MM.1S (cell line): ENCODE measurements around the gene GATM.

Experiments used
- DNase-seq: peaks from one replicate; pipeline ENCODE4 v3.0.0-alpha.2; 2015
- H2AFZ ChIP-seq: fragments of 300-600 bp; sonication (generic); 2 replicates; pipeline ENCODE4 v1.6.0; 2016; ENCODE audit warnings: antibody characterized with exemption, low read length
- H3F3A ChIP-seq: fragments of 300-600 bp; sonication (generic); 2 replicates; pipeline ENCODE4 v1.6.1; 2016; ENCODE audit warnings: mild to moderate bottlenecking, antibody characterized with exemption, low read length, moderate library complexity, mixed read lengths; ENCODE audit not compliant: insufficient read depth
- H3K27ac ChIP-seq: fragments of 300-600 bp; sonication (generic); 2 replicates; pipeline ENCODE4 v1.5.1; 2016; ENCODE audit warnings: mild to moderate bottlenecking, low read length
- H3K27me3 ChIP-seq: fragments of 300-600 bp; sonication (generic); replicated peaks from 2 replicates; pipeline ENCODE4 v1.6.0; 2016; ENCODE audit warnings: low read length; ENCODE audit not compliant: insufficient read depth
- H3K36me3 ChIP-seq: fragments of 300-600 bp; sonication (generic); replicated peaks from 2 replicates; pipeline ENCODE4 v1.6.1; 2016; ENCODE audit warnings: mild to moderate bottlenecking, low read length, mixed read lengths; ENCODE audit not compliant: insufficient read depth
- H3K4me1 ChIP-seq: fragments of 300-600 bp; sonication (generic); 2 replicates; pipeline ENCODE4 v1.6.1; 2016; ENCODE audit warnings: low read length, mixed read lengths
- H3K4me2 ChIP-seq: fragments of 300-600 bp; sonication (generic); 2 replicates; pipeline ENCODE4 v1.6.0; 2016; ENCODE audit warnings: low read depth, low read length
- H3K4me3 ChIP-seq: fragments of 300-600 bp; sonication (generic); 2 replicates; pipeline ENCODE4 v1.5.1; 2016; ENCODE audit warnings: low read length, mixed read lengths
- H3K79me2 ChIP-seq: fragments of 300-600 bp; sonication (generic); 2 replicates; pipeline ENCODE4 v1.6.1; 2016; ENCODE audit warnings: mixed run types, low read length, mixed read lengths
- H3K9ac ChIP-seq: fragments of 300-600 bp; sonication (generic); 2 replicates; pipeline ENCODE4 v1.6.1; 2016; ENCODE audit warnings: low read length, mixed read lengths
- H3K9me2 ChIP-seq: fragments of 300-600 bp; sonication (generic); replicated peaks from 2 replicates; pipeline ENCODE4 v1.6.1; 2016; ENCODE audit warnings: mild to moderate bottlenecking, low read length, mixed read lengths; ENCODE audit not compliant: insufficient read depth
- H3K9me3 ChIP-seq: fragments of 300-600 bp; sonication (generic); replicated peaks from 2 replicates; pipeline ENCODE4 v1.6.1; 2016; ENCODE audit warnings: mild to moderate bottlenecking, low read length, mixed read lengths; ENCODE audit not compliant: insufficient read depth
- H4K20me1 ChIP-seq: fragments of 300-600 bp; sonication (generic); 2 replicates; pipeline ENCODE4 v1.6.1; 2016; ENCODE audit warnings: mild to moderate bottlenecking, low read length, moderate library complexity, mixed read lengths; ENCODE audit not compliant: insufficient read depth
- EZH2 ChIP-seq: fragments of 300-600 bp; sonication (generic); optimal IDR thresholded peaks from 2 replicates; pipeline ENCODE3; 2017; ENCODE audit warnings: low read depth, mild to moderate bottlenecking, antibody characterized with exemption, low read length, mixed read lengths
- EZH2phosphoT487 ChIP-seq: fragments of 300-600 bp; sonication (generic); IDR thresholded peaks from 2 replicates; pipeline ENCODE4 v1.6.1; 2018; ENCODE audit warnings: antibody characterized with exemption, low read length
- TF ChIP-seq, protein P1 (sequence below): fragments of 300-600 bp; sonication (generic); IDR thresholded peaks from 2 replicates; pipeline ENCODE4 v1.5.1; 2016; ENCODE audit warnings: antibody characterized with exemption, low read length, mixed read lengths

GATM gene

DNA sequence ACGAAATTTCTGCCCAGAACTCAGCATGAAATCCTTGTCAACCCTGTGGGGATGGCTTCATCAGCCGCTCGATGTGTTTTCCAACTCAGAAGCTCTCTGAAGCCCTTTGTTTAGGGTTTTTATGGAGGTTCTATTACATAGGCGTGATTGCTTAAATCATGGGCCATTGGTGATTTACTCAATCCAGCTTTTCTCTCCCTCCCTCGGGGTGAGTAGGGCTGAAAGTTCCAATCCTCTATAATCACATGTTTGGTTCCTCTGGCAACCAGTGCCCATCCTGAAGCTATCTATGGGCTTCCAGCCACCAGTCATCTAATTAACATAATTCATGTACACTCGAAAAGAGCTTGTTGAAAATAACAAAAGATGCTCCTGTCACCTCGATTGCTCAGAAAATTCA, 51.6 kb downstream of the GATM start:
- no peak overlapping the region for H3K4me2 ChIP-seq
- DNase-seq, result no peak
- no peak overlapping the region for H3K4me3 ChIP-seq
- no peaks in the 10 kb centered on the region for H3K9me2 ChIP-seq
- no peaks in the 10 kb centered on the region for H3K27me3 ChIP-seq
- H3K9ac ChIP-seq, result no peak overlapping the region
- no peaks in the 10 kb centered on the region for H3K9me3 ChIP-seq
- no peaks in the 10 kb centered on the region for H3K79me2 ChIP-seq
- H4K20me1 ChIP-seq, result no peaks in the 10 kb centered on the region
- TF ChIP-seq, protein P1, sequence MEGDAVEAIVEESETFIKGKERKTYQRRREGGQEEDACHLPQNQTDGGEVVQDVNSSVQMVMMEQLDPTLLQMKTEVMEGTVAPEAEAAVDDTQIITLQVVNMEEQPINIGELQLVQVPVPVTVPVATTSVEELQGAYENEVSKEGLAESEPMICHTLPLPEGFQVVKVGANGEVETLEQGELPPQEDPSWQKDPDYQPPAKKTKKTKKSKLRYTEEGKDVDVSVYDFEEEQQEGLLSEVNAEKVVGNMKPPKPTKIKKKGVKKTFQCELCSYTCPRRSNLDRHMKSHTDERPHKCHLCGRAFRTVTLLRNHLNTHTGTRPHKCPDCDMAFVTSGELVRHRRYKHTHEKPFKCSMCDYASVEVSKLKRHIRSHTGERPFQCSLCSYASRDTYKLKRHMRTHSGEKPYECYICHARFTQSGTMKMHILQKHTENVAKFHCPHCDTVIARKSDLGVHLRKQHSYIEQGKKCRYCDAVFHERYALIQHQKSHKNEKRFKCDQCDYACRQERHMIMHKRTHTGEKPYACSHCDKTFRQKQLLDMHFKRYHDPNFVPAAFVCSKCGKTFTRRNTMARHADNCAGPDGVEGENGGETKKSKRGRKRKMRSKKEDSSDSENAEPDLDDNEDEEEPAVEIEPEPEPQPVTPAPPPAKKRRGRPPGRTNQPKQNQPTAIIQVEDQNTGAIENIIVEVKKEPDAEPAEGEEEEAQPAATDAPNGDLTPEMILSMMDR, result no peak
- TF ChIP-seq EZH2, result no peak
- no peak for TF ChIP-seq EZH2phosphoT487
- no peaks in the 10 kb centered on the region for H3K4me1 ChIP-seq
- no peak overlapping the region for H2AFZ ChIP-seq
- no peak overlapping the region for H3K27ac ChIP-seq
- H3K36me3 ChIP-seq, result no peaks in the 10 kb centered on the region
- no peaks in the 10 kb centered on the region for H3F3A ChIP-seq

DNA sequence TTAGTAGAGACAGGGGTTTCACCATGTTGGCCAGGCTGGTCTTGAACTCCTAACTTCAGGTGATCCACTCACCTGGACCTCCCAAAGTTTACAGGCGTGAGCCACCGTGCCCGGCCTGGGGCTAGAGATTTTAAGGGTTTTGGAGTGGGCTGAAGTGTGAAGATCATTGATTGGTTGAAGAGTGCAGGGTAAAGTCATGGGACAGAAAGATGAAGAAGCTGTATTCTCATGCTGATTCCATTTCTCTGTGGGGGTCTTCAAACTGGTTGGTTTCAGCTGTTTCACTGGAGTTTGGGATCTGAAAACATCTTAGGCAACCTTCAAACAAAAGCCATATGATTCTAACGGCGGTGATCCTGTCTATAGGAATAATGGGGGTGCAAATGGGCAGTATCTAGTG, 52.1 kb downstream of the GATM start:
- no peak overlapping the region for H3K27ac ChIP-seq

GRCh38 chr15:45320581-45321205, 57.7 kb downstream of the GATM start:
- no peaks in the 10 kb centered on the region for H3K79me2 ChIP-seq
- no peak for DNase-seq
- no peaks in the 10 kb centered on the region for H3K9me3 ChIP-seq
- no peak overlapping the region for H3K27ac ChIP-seq
- H4K20me1 ChIP-seq, result no peaks in the 10 kb centered on the region
- H3K4me3 ChIP-seq, result no peak overlapping the region
- H3K9ac ChIP-seq, result no peak overlapping the region
- TF ChIP-seq, protein P1, result no peak
- no peak for TF ChIP-seq EZH2phosphoT487
- no peak for TF ChIP-seq EZH2
- no peak overlapping the region for H3K4me2 ChIP-seq
- no peak overlapping the region for H2AFZ ChIP-seq
- H3F3A ChIP-seq, result no peaks in the 10 kb centered on the region
- H3K36me3 ChIP-seq, result no peaks in the 10 kb centered on the region
- no peaks in the 10 kb centered on the region for H3K27me3 ChIP-seq
- no peaks in the 10 kb centered on the region for H3K4me1 ChIP-seq
- no peaks in the 10 kb centered on the region for H3K9me2 ChIP-seq

More for the DNA sequence above, 52.1 kb downstream of the GATM start:
- no peak for TF ChIP-seq EZH2phosphoT487
- TF ChIP-seq, protein P1, result no peak
- TF ChIP-seq EZH2, result no peak
- Histone ChIP-seq H3K4me3 (no peak overlapping the region), H3K4me1 (no peaks in the 10 kb centered on the region), H3F3A (no peaks in the 10 kb centered on the region), H3K36me3 (no peaks in the 10 kb centered on the region), H4K20me1 (no peaks in the 10 kb centered on the region), H3K9ac (no peak overlapping the region), H3K9me2 (no peaks in the 10 kb centered on the region), H3K27me3 (no peaks in the 10 kb centered on the region), H3K79me2 (no peaks in the 10 kb centered on the region), H3K9me3 (no peaks in the 10 kb centered on the region), H3K4me2 (no peak overlapping the region), H2AFZ (no peak overlapping the region)
- no peak for DNase-seq
